ENCODE measurements around the gene COL6A1.

- TF ChIP-seq CTCF (IDR thresholded peaks at IDR 0.05; ENCODE audit: low read length) (no peak), EZH2 (IDR thresholded peaks at IDR 0.05; ENCODE audit: borderline replicate concordance, low read length) (no peak)
Observed at GRCh38 chr21:46024141-46024540, 42.6 kb downstream of the COL6A1 start.
